Hematopoietic multipotent progenitor cell treated with erythropoietin and hydrocortisone succinate and interleukin-3 and kit ligand, for 8 days (in vitro differentiated cells): Measurements from ENCODE around the gene CEACAM20.
A peak's percentile ranks its signal among the peaks of the same experiment; 100 is the strongest.
"Not testable (repeated sequence)": the region's sequence is repeated elsewhere in the genome, so short reads cannot be mapped to it uniquely, and the experiment has no call there.

Source experiments
- DNase-seq: peaks from one replicate; pipeline ENCODE4 v3.0.0-alpha.2; 2015

The CEACAM20 gene

DNA sequence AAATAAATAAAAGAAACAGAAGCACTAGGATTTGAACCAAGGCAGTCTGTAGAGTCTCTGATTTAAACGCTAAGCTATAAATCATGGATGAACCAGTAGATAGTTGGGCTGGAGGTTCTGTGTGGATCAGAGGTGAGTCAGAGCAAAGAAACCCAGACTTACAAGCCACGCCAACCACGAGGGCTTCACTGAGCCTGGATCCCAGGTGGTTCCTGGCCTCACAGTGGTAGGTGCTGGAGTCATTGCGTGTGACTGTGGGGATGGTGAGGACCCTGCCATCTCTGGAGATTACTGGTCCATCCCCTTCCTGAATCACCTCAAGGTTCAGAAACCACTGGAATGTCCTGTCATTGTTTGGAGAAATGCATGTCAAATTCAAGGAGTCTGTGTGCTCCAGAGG is 19.3 kb upstream of the CEACAM20 start:
- DNase-seq, result no peak

DNA sequence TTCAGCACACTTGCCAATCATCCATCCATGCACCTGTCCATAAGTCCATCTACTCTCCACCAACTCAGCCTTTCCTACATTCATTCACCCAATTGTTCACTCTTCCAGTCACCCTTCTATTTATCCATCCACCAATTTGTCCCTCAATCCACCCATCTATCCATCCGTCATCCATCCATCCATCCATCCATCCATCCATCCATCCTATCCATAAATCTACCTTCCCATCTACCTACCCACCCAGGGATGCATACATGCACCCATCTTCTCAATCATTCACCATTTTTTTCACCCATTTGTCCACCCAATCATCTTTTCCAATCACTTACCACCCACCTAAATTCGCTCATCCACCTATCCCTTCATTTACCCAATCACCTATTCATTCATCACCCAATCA is 14.6 kb upstream of the CEACAM20 start:
- no peak for DNase-seq

DNA sequence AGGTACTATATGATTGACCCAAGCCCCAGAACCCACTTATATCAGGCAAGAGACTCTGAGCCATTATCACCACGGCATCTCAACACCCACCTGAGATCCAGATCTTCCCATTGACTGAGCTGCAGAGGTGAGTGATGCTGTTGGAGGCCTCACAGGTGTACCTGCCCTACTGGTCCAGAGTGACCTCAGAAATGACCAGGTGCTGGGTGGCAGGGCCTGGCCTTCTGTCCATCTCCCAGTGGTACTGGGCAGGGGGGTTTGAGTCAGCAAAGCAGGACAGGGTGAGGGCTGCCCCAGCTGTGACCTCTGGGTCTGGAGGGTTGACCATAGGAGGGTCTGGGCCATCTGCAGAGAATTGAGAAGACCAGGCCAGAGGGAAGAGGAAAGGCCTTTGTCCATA is 13.2 kb upstream of the CEACAM20 start:
- DNase-seq, result no peak

DNA sequence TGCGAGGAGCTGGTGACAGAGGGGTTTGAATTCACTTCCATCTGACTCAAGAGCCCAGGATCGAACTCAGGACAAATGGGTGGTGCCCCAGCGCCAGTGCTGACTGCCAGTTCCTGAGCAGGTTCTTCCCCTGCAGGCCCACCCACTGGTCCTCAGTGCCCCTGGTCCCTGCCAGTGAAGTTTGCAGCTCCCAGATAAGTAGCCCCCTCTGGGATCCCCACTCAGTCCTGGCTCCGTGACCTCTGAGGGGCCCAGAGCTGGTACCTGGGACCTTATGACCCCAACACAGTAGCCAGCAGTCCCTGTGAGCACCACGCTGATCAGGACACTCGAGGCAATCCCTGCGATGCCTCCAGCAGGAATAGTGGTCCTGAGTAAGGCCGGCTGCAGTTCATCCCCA is 11.3 kb upstream of the CEACAM20 start:
- no peak for DNase-seq

DNA sequence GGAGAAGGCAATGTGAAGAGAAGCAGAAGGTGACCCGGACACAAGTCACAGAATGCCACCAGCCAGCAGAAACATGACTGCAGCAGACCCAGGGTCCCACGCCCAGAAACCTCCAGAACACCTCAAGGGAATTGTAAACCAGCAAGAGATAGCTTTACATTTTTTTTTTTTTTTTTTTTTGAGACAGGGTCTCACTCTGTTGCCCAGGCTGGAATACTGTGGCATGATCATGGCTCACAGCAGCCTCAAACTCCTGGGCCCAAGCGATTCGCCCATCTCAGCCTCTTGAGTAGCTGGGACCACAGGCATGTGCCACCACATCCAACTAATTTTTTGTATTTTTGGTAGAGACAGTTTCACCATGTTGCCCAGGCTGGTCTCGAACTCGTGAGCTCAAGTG is 10.5 kb upstream of the CEACAM20 start:
- no peak for DNase-seq

DNA sequence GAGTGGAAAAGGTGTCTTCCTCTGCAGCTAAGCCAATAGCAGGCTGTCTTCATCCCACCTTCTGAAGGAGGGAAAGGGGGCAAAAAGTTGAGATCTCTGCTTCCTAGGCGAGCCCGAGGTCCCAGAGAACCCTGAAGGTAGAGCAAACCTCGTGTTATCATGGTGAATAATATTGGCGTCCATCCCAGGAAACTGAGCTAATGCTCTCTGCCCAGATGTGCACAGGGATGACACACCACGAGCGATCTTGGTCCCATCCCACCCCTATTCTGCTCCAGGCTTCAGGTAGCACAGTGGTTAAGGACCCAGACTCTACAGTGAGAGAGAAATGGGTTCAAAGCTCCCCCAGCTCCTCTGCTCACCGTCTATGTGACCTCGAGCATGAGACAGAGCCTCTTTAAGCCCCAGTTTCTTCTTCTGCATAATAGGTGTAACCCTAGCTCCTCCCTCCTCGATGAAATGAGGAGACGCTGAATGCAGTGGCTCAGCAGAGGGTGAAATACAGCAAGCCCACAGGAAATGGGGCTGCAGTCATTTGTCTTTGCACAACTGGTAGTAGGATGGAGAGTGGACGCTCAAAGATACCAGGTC is 9.9 kb upstream of the CEACAM20 start:
- no peak for DNase-seq

DNA sequence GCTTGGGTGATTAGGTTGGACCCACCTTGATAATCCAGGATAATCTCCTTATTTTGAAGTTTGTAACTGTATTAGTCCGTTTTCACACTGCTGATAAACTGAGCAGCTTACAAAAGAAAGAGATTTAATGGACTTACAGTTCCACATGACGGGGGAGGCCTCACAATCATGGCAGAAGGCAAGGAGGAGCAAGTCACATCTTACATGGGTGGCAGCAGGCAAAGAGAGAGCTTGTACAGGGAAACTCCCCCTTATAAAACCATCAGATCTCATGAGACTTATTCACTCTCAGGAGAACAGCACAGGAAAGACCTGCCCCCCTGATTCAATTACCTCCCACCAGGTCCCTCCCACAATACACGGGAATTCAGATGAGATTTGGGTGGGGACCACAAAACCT is 5.9 kb upstream of the CEACAM20 start:
- DNase-seq, result not testable (repeated sequence)

DNA sequence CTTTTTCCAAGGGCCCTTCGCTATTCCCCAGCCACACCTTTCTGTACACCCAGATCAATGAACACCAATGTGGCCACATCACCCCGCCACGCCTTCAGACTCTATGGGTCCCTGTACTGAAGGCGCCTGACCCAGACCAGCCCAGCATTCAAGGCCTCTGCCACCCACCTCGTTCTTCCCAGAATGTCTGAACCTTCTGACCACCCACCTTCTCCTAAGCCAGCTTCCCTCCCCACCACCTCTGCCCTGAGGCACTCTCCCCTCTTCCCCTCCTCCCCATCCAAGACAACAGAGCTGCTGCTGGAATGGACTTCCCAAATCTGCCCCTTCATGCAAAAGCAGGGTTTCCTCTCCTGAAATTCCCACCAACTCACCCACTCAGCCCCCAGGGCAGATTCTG is 3.3 kb upstream of the CEACAM20 start:
- DNase-seq, result no peak

DNA sequence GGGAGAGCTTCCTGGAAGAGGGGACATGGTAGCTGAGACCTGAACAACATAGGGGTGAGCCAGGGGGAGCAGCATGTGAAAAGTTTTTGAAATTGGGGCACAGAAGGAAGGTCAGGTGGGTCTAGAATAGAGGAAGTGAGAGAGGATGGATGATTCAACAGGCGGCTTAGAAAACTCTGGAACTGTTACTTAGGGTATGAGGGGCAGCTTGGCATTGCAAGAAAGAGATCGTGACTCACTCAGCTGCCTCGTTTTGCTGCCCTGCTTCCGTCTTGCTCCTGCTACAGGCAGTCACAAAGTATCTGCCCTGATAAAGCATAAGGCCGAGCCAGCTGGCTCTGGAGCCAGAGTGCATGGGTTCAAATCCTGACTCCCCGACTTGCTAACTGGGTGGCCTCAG is 1.3 kb upstream of the CEACAM20 start:
- no peak for DNase-seq

DNA sequence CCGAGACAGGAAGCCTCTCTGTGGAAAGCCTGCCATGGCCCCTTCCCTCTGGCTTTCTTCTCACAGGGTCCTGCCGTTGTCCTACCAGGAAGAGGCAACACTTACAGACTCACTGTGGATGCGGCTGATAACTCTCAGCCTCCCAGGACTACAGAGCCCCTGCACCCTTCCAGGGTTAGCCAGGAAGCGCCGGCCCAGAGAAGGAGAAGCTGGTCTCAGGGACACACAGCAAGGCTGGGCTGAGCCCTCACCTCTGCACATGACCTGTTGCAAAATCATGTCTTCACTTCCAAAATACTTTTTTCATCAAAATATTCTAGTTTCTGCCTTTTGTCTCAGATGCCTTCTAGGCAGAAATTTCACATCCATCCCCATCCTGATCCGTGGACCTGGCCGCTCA is 1.9 kb downstream of the CEACAM20 start:
- DNase-seq, result no peak

DNA sequence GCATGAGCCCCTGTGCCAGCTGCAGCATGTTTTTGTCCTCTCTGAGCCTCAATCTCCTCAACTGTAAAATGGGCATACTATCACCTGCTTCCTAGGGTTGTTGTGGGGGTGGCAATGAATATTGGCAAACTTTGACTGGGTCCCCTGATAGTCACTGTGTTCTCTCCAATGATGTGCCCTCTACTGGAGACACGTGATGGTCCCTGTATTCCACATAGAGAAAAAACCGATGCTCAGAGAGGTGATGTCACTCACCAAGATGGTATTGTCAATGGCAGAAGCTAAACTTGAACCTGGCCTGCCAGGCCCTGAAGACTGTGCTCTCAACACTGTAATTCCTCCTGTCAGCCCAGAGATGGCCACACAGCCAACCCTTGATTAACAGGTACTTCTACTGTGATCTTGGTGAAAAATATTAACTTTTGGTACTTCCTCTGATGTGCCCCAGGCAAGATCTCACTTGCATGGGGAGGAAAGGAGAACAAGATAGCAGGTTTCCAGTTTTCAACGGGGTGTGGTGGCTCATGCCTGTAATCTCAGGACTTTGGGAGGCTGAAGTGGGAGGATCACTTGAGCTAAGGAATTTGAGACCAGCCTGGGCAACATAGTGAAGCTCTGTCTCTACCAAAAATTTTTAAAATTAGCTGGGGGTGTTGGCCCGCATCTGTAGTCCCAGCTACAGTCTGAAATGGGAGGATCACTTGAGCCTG is 3.6 kb downstream of the CEACAM20 start:
- no peak for DNase-seq

DNA sequence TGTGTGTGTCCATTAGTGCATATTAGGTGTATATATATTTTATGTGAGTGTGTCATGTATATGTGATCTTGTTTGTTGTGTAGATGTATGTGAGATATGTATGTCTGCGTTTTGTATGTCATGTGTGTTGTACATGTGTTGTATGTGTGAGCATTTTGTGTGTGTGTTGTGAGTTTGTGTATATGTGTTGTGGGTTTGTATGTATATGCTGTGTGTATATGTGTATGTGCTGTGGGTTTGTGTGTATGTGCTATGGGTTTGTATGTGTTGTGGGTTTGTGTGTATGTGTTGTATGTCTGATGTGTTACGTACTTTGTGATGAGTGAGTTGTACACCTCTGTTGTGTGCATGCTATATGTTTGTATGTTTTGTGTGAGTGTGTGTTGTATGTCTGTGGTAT is 8.1 kb downstream of the CEACAM20 start:
- no peak for DNase-seq

DNA sequence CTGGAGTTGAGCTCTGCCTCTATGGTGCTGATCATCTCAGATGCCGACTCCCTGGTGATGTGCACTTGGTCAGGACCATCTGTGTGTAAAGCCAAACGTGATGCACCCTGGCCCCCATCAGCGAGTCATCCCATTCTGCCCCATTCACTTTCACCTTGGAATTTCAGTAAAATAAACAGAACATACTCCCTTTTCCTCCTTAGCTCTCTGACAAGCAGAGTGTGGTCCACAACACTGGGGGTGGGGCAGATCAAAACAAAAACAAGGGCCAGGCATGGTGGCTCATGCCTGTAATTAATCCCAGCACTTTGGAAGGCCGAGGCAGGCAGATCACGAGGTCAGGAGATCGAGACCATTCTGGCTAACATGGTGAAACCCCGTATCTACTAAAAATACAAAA is 12.3 kb downstream of the CEACAM20 start:
- DNase-seq, result no peak

DNA sequence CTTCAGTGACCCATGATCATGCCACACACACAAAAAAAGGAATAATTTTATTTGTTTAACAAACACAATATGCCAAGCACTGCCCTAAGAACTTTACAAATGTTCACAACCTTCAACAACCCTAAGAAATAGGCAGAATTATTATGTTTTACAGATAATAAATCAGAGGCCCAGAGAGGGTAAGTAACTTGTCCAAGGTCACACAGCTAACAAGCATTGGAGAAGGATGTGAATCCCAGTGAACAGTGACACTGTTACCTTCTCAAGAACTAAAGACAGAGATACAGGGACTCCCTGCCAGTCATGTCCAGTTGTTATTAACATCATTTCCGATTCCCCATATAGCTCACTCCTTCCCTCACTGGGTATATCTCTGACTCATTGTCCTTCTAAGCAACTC is 13.6 kb downstream of the CEACAM20 start:
- DNase-seq, result no peak

DNA sequence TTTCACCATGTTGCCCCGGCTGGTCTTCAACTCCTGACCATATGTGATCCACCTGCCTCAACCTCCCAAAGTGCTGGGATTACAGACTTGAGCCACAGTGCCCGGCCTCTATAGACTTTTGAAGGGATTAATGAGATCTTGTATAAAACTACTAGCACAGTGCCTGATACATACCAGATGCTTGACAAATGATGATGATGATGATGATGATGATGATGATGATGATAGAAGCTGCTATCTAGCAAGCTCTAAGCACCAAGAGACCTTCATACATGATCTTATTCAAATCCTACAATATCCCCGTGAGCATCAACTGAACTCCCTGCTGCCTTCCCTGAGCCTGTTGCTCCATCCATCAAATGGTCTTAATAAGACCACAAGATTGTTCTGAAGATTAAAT is 14.4 kb downstream of the CEACAM20 start:
- DNase-seq, result no peak

DNA sequence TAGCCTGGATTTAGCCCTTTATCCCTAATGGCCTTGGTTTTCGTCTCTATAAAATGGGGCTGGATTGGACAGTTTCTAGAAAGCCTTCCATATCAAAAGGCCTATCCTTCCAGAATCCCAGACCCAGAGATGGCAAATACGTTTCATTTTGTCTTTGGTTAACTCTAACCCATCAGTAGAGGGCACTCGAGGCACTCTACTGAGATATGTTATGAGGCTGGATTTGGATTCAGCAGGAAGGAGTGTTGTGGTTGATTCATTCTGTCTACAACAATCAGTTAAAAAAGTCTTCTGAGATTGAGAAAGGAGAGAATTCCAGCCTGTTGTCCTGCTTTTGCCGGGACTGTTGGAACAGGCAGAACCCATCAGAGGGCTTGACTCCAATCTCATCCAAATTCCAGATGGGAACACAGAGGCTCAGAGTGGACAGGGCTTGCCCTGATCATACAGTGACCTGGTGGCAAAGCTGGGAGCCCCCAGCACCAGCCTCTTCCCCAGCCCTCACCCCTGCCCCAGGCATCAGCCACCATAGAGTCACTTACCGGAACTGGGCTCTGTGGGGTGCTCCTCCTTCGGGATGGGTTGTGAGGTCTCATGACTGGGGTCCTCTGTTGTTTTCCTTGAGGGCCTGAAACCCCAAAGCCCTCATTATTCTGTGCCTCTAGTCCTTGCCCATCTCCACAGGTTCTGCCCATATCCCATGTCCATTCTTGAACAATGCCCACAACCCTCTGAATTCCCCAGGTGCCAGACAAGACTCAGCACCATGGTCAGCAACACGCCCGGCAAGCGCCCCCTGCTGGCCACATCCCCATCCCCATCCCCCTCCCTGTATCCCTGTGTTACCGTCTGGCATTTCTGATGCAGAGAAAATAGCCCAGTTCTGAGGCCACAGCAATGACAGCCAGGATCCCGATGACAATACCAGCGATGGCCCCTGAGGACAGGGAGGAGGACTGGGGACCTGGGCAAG is 16.9 kb downstream of the CEACAM20 start:
- DNase-seq, result peak; percentile 33

DNA sequence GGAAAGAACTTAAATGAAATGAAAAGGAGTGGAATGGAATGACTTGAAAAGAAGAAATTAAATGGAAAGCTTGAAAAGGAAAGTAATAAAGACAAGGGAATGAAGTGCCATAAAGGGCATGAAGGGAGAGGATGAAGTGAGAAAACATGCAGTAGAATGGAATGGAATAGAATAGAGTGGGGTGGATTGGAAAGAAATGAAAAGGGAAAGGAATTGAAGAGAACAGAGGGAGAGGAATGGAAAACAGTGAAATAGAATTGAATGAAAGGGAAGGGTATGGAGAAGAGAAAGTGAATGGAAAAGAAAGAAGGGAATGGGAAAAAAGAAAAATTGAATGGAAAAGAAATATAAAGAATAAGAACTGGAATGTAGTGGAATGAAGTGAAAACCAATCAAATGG is 20.0 kb downstream of the CEACAM20 start:
- no peak for DNase-seq

DNA sequence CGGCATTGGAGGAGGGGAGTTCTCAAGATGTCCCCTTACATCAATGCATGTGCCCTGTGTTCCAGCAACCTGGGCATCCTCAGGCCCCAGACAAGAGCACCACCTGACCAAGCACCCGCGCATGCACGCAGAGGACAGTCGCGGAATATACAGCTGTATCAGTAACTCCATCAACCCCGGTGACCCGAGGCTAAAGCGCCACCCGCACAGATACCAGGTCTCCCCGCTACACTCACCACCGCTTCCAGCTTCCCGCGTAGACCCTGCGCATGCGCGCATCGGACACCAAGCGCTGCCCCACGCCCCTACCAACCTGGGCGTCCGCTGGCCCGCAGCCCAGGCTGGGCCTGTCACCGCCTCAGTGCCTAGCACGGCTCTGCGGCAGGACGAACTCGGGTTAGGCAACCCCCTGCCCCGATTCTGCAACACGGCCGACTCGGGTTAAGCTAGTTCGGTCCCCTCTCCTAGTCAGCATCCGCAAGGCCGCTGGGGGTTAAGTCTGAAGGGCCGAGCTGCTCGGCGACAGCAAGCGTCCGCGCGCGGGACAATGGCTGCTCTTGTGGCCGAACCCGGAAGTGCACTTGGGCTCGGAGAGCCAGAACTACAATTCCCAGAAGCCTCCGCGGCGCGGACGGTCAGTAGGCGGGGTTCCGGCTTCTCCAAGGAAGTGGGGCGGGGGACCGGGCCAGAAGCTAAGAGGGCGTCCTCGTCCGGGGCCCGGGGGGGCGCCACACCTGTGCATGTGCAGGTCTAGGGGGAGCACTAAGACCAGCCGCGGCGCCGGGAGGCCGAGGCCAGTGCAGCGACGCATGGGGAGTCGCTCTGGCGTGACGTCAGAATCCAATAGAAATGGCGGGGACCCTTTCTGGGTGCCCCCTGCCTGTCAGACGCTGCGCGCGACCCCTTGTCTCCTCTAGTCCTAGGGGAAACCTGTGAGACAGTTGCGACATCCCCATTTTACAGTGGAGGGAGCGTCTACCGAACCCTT is 29.2 kb downstream of the CEACAM20 start, which contains the start of gene ZNF180:
Gene ZNF180 (minus strand): TSS at position 561 of the 988 bp plus-strand sequence. CDS start 3,188 bp downstream, outside the sequence.
- DNase-seq, result peak; percentile 97

DNA sequence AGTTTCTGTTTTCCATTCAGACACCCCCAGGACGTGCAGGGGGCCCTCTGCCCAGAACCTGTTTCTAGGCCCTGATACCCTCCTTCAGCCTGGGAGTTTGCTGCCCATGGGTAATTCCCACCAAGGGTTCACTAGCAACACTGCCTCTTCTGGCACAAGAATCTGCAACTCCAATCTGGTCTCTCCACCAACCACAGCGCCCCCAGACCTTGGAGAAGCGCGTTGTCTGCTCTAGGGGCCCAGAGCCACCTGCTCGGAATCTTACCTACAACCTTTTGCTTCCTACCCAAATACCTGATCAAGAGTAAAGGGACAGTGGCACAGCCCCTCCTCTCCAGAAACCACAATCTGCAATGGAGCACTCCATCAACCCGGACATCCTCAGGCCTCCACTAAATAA is 29.9 kb downstream of the CEACAM20 start:
- DNase-seq, result no peak

DNA sequence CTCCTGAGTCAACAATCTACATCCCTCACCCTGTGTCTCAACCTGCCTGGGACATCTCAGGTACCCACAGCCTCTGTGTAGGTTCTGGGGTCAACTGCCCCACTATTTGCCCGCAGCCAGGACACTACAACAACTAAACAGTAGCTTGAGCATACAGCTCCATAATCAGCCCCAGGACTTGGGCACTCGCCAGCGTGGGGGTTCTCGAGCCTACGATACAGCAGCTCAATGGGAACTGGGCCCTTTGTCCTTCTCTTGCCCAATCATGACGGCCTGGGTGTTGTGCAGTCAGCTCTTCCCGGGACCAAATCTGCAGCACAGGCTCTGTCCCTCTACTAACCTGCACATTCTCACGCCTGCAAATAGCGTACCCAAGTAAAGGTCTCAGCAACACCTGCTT is 30.5 kb downstream of the CEACAM20 start:
- peak; percentile 12 for DNase-seq

DNA sequence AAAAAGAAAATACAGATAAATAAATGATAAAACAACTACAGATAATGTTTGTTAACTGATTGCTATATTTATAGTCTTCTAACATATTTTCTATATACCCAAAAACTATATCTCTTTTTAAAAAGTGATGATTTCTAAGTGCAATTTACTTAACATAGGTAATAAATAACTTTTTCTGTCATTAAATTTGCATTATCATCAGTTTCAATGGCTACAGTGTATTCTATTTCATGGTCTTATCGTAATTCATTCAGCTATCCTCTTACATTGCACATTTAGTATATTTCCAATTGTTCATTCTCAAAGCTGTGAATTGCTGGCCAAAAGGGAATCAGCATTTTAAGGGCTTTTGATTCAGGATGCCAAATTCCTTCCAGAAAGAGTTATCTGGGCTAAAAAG is 32.8 kb downstream of the CEACAM20 start:
- DNase-seq, result no peak
